OCI-LY1 (cell line): Measurements from ENCODE around the gene POLDIP2.

ENCODE experiments used
- H2AFZ ChIP-seq: fragments of 200-600 bp; sonication (generic), shearing (Covaris generic); 2 replicates; pipeline ENCODE4 v1.6.0; 2014; ENCODE audit warnings: antibody characterized with exemption, mild to moderate bottlenecking, low read length
- H3F3A ChIP-seq: fragments of 200-600 bp; sonication (generic), shearing (Covaris generic); 2 replicates; pipeline ENCODE4 v1.6.0; 2014; ENCODE audit warnings: mild to moderate bottlenecking, antibody characterized with exemption, low read length, moderate library complexity; ENCODE audit not compliant: insufficient read depth
- H3K27ac ChIP-seq: fragments of 200-600 bp; sonication (generic); 2 replicates; pipeline ENCODE4 v1.5.1; 2014; ENCODE audit warnings: low read length, mixed run types, mild to moderate bottlenecking, low read depth; ENCODE audit not compliant: poor library complexity, severe bottlenecking
- H3K27me3 ChIP-seq: fragments of 200-600 bp; sonication (generic); 2 replicates; pipeline ENCODE4 v1.6.0; 2014; ENCODE audit warnings: antibody characterized with exemption, mild to moderate bottlenecking, low read length, moderate library complexity; ENCODE audit not compliant: insufficient read depth
- H3K36me3 ChIP-seq: fragments of 200-600 bp; sonication (generic); 2 replicates; pipeline ENCODE4 v1.6.1; 2014; ENCODE audit warnings: mild to moderate bottlenecking, antibody characterized with exemption, low read length, moderate library complexity, mixed read lengths; ENCODE audit not compliant: insufficient read depth
- H3K4me1 ChIP-seq: fragments of 200-600 bp; sonication (generic); 2 replicates; pipeline ENCODE4 v1.5.1; 2014; ENCODE audit warnings: mild to moderate bottlenecking, low read length, moderate library complexity; ENCODE audit not compliant: insufficient read depth, severe bottlenecking
- H3K4me2 ChIP-seq: fragments of 200-600 bp; sonication (generic), shearing (Covaris generic); 2 replicates; pipeline ENCODE4 v1.6.1; 2014; ENCODE audit warnings: low read length
- H3K4me3 ChIP-seq: fragments of 200-600 bp; sonication (generic); 2 replicates; pipeline ENCODE4 v1.5.1; 2014; ENCODE audit warnings: low read length, low read depth, mild to moderate bottlenecking, mixed read lengths; ENCODE audit not compliant: poor library complexity, severe bottlenecking
- H3K79me2 ChIP-seq: fragments of 200-600 bp; shearing (Covaris generic); 2 replicates; pipeline ENCODE4 v1.6.1; 2016; ENCODE audit warnings: mixed run types, low read length, mixed read lengths; ENCODE audit not compliant: insufficient read depth
- H3K9ac ChIP-seq: fragments of 200-600 bp; sonication (generic), shearing (Covaris generic); 2 replicates; pipeline ENCODE4 v1.6.1; 2014; ENCODE audit warnings: mild to moderate bottlenecking, low read length, mixed read lengths
- H3K9me2 ChIP-seq: fragments of 200-600 bp; sonication (generic), shearing (Covaris generic); 2 replicates; pipeline ENCODE4 v1.6.1; 2014; ENCODE audit warnings: low read depth, mild to moderate bottlenecking, low read length, mixed read lengths
- H3K9me3 ChIP-seq: fragments of 200-600 bp; shearing (Covaris generic); 2 replicates; pipeline ENCODE4 v1.6.1; 2014; ENCODE audit warnings: low read length, mixed read lengths
- H4K20me1 ChIP-seq: fragments of 200-600 bp; sonication (generic), shearing (Covaris generic); 2 replicates; pipeline ENCODE4 v1.6.0; 2016; ENCODE audit warnings: mild to moderate bottlenecking, low read length; ENCODE audit not compliant: insufficient read depth
- CTCF ChIP-seq: fragments of 200-600 bp; sonication (generic), shearing (Covaris generic); IDR thresholded peaks from 2 replicates; pipeline ENCODE4 v1.5.1; 2017; ENCODE audit warnings: mild to moderate bottlenecking, antibody characterized with exemption, low read length, moderate library complexity, mixed read lengths
- EZH2 ChIP-seq: fragments of 200-600 bp; sonication (generic), shearing (Covaris generic); IDR thresholded peaks from 2 replicates; pipeline ENCODE4 v1.8.0; 2017; ENCODE audit warnings: borderline replicate concordance, mixed run types, mild to moderate bottlenecking, antibody characterized with exemption, low read length, moderate library complexity, mixed read lengths

The POLDIP2 gene

GRCh38 chr17:28327031-28327607, 30.2 kb downstream of the POLDIP2 start:
- H3K4me3 ChIP-seq, result no peak overlapping the region
- H3K27me3 ChIP-seq, result no peaks in the 10 kb centered on the region
- H3K9ac ChIP-seq, result no peak overlapping the region
- H3K9me3 ChIP-seq, result no peaks in the 10 kb centered on the region
- no peaks in the 10 kb centered on the region for H4K20me1 ChIP-seq
- peaks cover 24% of the 10 kb centered on the region for H3K79me2 ChIP-seq
- TF ChIP-seq CTCF, result no peak
- TF ChIP-seq EZH2, result no peak
- no peaks in the 10 kb centered on the region for H3K9me2 ChIP-seq
- peaks cover 63% of the 10 kb centered on the region for H3K36me3 ChIP-seq
- no peak overlapping the region for H2AFZ ChIP-seq
- peaks cover 4% of the 10 kb centered on the region for H3K4me1 ChIP-seq
- no peaks in the 10 kb centered on the region for H3F3A ChIP-seq
- no peak overlapping the region for H3K4me2 ChIP-seq
- H3K27ac ChIP-seq, result no peak overlapping the region

GRCh38 chr17:28326114-28326513, 31.2 kb downstream of the POLDIP2 start:
- no peaks in the 10 kb centered on the region for H4K20me1 ChIP-seq
- no peak overlapping the region for H3K4me2 ChIP-seq
- H3K27me3 ChIP-seq, result no peaks in the 10 kb centered on the region
- H3K4me3 ChIP-seq, result no peak overlapping the region
- TF ChIP-seq EZH2 (no peak), CTCF (no peak)
- H3K79me2 ChIP-seq, result peaks cover 34% of the 10 kb centered on the region
- H3K9me3 ChIP-seq, result no peaks in the 10 kb centered on the region
- no peaks in the 10 kb centered on the region for H3K9me2 ChIP-seq
- no peak overlapping the region for H3K27ac ChIP-seq
- peaks cover 12% of the 10 kb centered on the region for H3K4me1 ChIP-seq
- H3K9ac ChIP-seq, result no peak overlapping the region
- no peaks in the 10 kb centered on the region for H3F3A ChIP-seq
- peaks cover 60% of the 10 kb centered on the region for H3K36me3 ChIP-seq
- H2AFZ ChIP-seq, result no peak overlapping the region

- no peak for TF ChIP-seq CTCF
- no peak for TF ChIP-seq EZH2
- H3K27me3 ChIP-seq, result no peaks in the 10 kb centered on the region
- peaks cover 21% of the 10 kb centered on the region for H3K4me1 ChIP-seq
- no peaks in the 10 kb centered on the region for H3K9me2 ChIP-seq
- no peaks in the 10 kb centered on the region for H3F3A ChIP-seq
- no peak overlapping the region for H3K4me3 ChIP-seq
- no peak overlapping the region for H3K4me2 ChIP-seq
- H3K36me3 ChIP-seq, result peaks cover 63% of the 10 kb centered on the region
- H4K20me1 ChIP-seq, result no peaks in the 10 kb centered on the region
- H3K9me3 ChIP-seq, result no peaks in the 10 kb centered on the region
- H3K79me2 ChIP-seq, result peaks cover 43% of the 10 kb centered on the region
- H3K27ac ChIP-seq, result no peak overlapping the region
- no peak overlapping the region for H3K9ac ChIP-seq
- no peak overlapping the region for H2AFZ ChIP-seq
These were observed 32.1 kb downstream of the POLDIP2 start for GRCh38 chr17:28325211-28325610.
